Skin epidermis (tissue), 12 donors: ENCODE results near the gene PRKG2.
"Not testable (repeated sequence)": the region's sequence is repeated elsewhere in the genome, so short reads cannot be mapped to it uniquely, and the experiment has no call there.

ENCODE experiments used
- H3K27ac ChIP-seq, 21 experiments: fragments of 200-600 bp; sonication (generic) in 11 of 21; one replicate each; pipeline ENCODE4 v1.5.0; 2020; ENCODE audit warnings: mild to moderate bottlenecking in 3 of 21, inconsistent platforms in 2 of 21, moderate library complexity in 2 of 21
- H3K4me3 ChIP-seq, 7 experiments: fragments of 200-600 bp; sonication (generic) in 2 of 7; one replicate each; pipeline ENCODE4 v1.5.0; 2020; ENCODE audit warnings: inconsistent platforms in 2 of 7, mild to moderate bottlenecking in 2 of 7, moderate library complexity in 1 of 7

Gene PRKG2

GRCh38 chr4:81214881-81215868 lies at the start of gene PRKG2:
Gene PRKG2, minus strand, starts transcription at chr4:81215222. Its CDS starts 10,175 bp downstream, at chr4:81205047.
- H3K27ac ChIP-seq, result peak within 1 kb of the TSS in 4 of 21 experiments; percentile 44 to 72 (median 56)

DNA sequence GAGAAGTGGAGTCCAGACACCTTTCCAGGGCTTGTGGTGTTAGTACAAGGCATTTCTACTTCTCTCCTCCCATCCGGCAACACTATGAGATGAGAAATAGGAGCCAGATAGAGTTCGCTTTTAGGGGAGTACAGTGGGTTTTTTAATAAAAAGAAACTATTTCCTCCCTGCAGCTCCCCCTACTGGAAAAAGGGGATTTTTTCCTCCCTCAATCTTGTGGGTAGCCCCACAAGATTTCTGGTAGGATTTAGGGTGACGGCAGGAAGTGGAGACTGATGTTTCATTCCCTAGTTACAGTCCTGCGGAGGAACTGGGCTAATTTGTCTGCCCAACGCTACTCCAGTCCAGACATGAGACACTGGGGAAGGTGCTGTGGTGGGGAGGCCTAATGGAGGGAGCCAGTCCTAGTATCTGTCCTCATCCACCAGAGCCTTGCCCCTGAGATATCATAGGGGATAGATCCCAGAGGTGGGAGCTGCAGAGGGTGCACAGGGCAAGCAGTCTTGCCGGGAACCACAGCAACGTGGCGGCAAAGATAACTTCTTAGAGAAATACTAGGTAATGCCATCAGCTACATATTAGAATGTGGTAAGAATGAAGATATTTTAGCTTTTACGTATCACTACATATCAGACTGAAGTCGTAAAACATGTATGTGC lies 45.5 kb upstream of the PRKG2 start:
- Histone ChIP-seq H3K4me3 (no peak overlapping the region), H3K27ac (no peak overlapping the region)

More at GRCh38 chr4:81214881-81215868, at the start of gene PRKG2:
- H3K4me3 ChIP-seq, result peak within 1 kb of the TSS; percentile 11 to 49 (median 24)

DNA sequence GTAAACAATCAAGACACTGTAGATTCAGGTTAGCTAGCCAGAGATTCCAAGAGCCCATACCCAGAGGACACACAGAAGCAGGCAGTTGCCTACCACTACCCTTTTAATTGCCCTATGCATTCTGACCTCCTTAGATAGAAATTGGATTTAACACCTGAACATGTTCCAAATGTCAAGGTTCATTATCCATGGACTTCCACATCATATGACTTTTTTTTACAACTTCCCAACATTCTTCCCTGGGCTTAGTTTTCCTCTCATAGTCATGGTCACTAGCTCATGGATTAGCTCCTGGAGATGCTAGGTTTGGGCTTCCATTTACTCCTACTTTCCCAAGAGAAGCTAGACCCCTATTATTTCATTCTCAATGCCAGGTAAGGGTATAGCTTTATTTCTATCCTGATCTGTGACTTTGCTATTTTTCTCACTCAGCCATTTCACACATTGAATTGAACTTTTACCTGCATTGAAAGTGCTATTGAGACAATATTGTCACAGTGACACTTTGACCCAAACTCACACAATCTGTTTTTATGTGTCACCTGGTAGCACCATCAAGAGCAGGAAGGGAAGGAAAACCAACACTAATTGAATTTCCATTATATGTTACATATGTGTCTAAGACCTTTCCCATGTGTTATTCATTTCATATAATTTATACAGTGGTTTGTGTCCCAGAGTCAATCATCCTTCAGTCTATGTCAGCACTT lies 44.0 kb upstream of the PRKG2 start:
- Histone ChIP-seq H3K27ac (no peak overlapping the region), H3K4me3 (no peak overlapping the region)

- Histone ChIP-seq H3K27ac (no peak overlapping the region), H3K4me3 (no peak overlapping the region)
Measured at GRCh38 chr4:81257816-81258215, 42.8 kb upstream of the PRKG2 start.

DNA sequence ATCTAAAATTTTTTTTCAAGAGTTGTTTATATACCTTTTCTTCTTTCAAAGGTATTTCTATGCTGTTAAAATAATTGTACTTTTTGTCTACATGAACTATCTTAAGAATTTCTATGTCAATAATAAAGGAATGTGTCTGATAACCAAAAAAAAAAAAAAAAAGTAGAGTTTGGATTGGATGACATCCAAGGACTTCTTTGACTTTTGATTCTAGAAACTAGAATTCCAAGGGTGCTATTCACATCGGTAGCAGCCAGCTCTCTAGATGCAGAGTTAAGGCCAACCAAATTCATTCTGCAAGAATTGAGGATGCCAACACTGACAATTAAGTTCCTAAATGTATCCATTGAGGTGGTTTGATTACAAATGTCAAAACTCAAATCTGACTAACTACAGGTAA lies 42.0 kb upstream of the PRKG2 start:
- H3K27ac ChIP-seq, result no peak overlapping the region

GRCh38 chr4:81256059-81256970 lies 41.3 kb upstream of the PRKG2 start:
- Histone ChIP-seq H3K27ac (no peak overlapping the region), H3K4me3 (no peak overlapping the region)

More for the DNA sequence above, 42.0 kb upstream of the PRKG2 start:
- no peak overlapping the region for H3K4me3 ChIP-seq

GRCh38 chr4:81255524-81255923 lies 40.5 kb upstream of the PRKG2 start:
- Histone ChIP-seq H3K27ac (no peak overlapping the region), H3K4me3 (no peak overlapping the region)

GRCh38 chr4:81250430-81250829 lies 35.4 kb upstream of the PRKG2 start:
- H3K4me3 ChIP-seq, result no peak overlapping the region
- peak overlapping the region in 1 of 21 experiments; percentile 13 for H3K27ac ChIP-seq

- no peak overlapping the region for H3K27ac ChIP-seq
- H3K4me3 ChIP-seq, result no peak overlapping the region
Measured at GRCh38 chr4:81245218-81246009, 30.4 kb upstream of the PRKG2 start.

DNA sequence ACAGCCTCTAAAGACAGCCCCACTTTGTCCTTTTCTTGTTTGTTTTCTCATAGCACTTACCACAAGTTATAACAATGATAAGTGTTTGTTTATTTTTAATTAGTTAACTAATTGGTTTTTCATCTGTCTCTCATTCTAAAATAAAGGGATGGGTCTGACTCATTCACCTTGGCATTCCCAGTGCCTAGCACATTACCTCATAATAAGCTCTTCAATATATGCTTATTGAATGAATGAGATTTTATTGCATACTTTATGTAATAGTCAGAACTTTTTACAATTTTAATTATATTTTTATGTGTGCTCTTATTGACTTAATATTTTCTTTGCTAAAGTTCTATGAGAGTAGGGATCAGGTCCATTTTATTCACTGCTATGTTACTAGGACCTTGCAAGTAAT lies 22.8 kb upstream of the PRKG2 start:
- Histone ChIP-seq H3K27ac (no peak overlapping the region), H3K4me3 (no peak overlapping the region)

GRCh38 chr4:81235982-81236749 lies 21.1 kb upstream of the PRKG2 start:
- Histone ChIP-seq H3K4me3 (no peak overlapping the region), H3K27ac (no peak overlapping the region)

DNA sequence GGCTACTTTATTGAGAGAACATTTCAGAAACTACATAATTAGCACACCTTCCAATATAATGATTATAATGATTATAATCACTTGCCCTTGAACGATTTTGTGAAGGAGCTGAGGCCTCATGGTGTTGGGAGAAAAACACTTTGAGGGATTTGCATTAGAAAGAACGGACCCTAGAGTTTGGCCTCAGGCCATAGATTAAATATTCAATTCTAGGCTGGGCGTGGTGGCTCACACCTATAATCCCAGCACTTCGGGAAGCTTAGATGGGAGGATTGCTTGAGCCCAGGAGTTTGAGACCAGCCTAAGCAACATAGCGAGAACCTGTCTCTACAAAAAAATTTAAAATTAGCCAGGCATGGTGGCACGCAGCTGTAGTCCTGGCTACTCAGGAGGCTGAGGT lies 12.9 kb upstream of the PRKG2 start:
- H3K4me3 ChIP-seq, result no peak overlapping the region
- H3K27ac ChIP-seq, result no peak overlapping the region

DNA sequence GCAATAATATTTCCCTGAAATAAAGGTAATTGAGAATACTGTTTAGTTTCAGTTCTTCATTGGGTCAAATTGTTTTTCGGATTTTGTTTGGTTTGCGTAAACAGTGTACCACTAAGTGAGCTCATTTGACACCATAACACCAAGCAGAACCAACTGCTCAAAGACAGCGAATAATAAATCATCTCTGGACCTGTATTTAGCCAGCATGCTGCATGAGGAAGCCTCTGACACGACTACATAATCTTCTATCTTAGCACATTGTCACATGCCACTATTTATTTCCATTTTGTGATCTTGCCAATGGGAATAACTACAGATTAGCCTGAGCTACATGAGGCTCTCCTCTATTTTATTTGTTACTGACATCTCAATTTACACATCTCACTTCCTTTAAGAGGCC lies 12.1 kb upstream of the PRKG2 start:
- no peak overlapping the region for H3K4me3 ChIP-seq
- H3K27ac ChIP-seq, result no peak overlapping the region

GRCh38 chr4:81225252-81225651 lies 10.2 kb upstream of the PRKG2 start:
- H3K4me3 ChIP-seq, result no peak overlapping the region
- H3K27ac ChIP-seq, result no peak overlapping the region

GRCh38 chr4:81222082-81222472 lies 7.1 kb upstream of the PRKG2 start:
- not testable (repeated sequence) for H3K4me3 ChIP-seq, H3K27ac ChIP-seq

DNA sequence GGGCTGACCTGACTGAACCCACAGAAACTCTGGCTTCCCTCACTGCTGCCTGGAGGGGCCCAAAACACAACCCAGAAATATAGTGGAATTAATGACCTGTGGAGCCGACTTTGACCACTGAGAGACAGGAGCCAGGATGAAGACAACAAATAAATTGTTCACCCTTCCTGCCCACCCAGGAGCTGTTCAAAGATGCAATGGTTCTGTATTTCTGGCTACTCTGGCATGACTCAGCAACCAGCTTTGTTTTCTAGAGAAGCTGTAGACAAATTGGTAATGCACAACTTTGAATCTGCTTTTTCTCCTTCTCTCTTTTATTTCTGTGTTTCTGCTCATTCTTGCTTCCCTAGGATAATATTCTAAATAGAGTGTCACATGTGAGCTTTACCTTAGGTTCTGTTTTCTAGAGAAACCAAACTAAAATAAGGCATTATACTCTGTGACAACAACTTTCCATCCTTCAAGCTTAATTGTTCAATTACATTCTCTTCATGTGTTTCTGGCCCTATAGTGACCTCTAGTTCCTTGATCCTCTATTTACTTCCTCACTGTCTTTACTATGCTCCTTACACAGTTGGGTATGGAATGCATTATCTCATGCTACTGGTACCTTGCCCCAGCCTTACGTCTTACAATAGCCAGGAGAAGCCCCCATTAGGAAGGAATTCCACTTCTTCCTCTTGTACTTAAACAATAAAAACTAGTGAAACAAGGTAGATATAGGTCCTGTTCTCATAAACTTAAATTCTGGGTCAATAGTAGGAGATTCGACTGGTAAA lies 6.5 kb upstream of the PRKG2 start:
- no peak overlapping the region for H3K27ac ChIP-seq
- no peak overlapping the region for H3K4me3 ChIP-seq

DNA sequence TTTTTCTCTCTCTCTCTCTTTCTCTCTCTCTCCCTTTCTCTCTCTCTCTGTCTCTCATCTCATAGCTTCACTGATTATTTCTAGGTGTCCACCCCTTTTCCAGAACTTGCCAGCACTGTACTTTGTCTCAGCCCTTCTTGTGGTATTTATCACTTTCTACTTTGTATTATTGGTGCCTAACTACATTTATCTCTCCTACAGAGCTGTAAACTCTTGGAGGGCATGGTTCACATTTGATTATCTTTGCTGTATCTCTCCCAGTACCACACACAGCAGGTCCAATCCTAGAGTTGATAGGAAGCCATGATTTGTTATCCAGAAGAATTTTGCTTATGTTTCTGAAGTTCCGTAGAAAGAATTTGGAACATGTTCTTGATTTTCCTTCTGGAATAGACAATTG lies 5.2 kb upstream of the PRKG2 start:
- H3K27ac ChIP-seq, result no peak overlapping the region

More for the DNA sequence above, 5.2 kb upstream of the PRKG2 start:
- H3K4me3 ChIP-seq, result no peak overlapping the region
